ENCODE data around the gene TIPARP. TPM values are rescaled to one million over a fixed set of nuclear protein-coding genes. Genes with fewer than 3 reads are reported as not detected.

The TIPARP gene
- total RNA-seq, 1 experiment from 2014 or later = 116 TPM

GRCh38 chr3:156721687-156722618 lies 47.6 kb downstream of the TIPARP start:
- ChIA-PET POLR2A (ENCODE audit: low non-redundant PET) (interaction anchor here (0.6 kb wide), 1 partner anchor 54 kb away, joined by 3 read pairs; no protein-coding TSS in a partner anchor), CTCF (no interaction called here)
- H3K9me3 ChIP-seq (ENCODE audit: low read depth, low read length, poor library complexity, severe bottlenecking) = no peaks in the 10 kb centered on the region
- no TSS peak for BruUV-seq (replicated peaks)
- H3K4me3 ChIP-seq (ENCODE audit: low read depth, low read length, poor library complexity, severe bottlenecking) = no peak overlapping the region
- peak overlapping the region; percentile 15 for H3K27ac ChIP-seq (ENCODE audit: low read depth, low read length, poor library complexity, severe bottlenecking)
- no peak for DNase-seq (ENCODE audit: low spot score)
- intact Hi-C loops (cut with micrococcal nuclease; ENCODE audit: unreplicated experiment) = no loop called here
- TF ChIP-seq EZH2 (IDR thresholded peaks at IDR 0.05; ENCODE audit: borderline replicate concordance, low read depth, low read length, poor library complexity, severe bottlenecking) = no peak
- TF ChIP-seq, protein P1, sequence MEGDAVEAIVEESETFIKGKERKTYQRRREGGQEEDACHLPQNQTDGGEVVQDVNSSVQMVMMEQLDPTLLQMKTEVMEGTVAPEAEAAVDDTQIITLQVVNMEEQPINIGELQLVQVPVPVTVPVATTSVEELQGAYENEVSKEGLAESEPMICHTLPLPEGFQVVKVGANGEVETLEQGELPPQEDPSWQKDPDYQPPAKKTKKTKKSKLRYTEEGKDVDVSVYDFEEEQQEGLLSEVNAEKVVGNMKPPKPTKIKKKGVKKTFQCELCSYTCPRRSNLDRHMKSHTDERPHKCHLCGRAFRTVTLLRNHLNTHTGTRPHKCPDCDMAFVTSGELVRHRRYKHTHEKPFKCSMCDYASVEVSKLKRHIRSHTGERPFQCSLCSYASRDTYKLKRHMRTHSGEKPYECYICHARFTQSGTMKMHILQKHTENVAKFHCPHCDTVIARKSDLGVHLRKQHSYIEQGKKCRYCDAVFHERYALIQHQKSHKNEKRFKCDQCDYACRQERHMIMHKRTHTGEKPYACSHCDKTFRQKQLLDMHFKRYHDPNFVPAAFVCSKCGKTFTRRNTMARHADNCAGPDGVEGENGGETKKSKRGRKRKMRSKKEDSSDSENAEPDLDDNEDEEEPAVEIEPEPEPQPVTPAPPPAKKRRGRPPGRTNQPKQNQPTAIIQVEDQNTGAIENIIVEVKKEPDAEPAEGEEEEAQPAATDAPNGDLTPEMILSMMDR (conservative IDR thresholded peaks at IDR 0.05; ENCODE audit: low read depth, low read length) = no peak
- no peaks in the 10 kb centered on the region for H3K27me3 ChIP-seq (replicated peaks; ENCODE audit: insufficient read depth, low read depth, low read length, poor library complexity)
- H3K36me3 ChIP-seq (ENCODE audit: insufficient read depth, low read length, poor library complexity, severe bottlenecking) = peaks cover 7% of the 10 kb centered on the region
- peaks cover 30% of the 10 kb centered on the region for H3K4me1 ChIP-seq (ENCODE audit: insufficient read depth, low read length, poor library complexity, severe bottlenecking)

DNA sequence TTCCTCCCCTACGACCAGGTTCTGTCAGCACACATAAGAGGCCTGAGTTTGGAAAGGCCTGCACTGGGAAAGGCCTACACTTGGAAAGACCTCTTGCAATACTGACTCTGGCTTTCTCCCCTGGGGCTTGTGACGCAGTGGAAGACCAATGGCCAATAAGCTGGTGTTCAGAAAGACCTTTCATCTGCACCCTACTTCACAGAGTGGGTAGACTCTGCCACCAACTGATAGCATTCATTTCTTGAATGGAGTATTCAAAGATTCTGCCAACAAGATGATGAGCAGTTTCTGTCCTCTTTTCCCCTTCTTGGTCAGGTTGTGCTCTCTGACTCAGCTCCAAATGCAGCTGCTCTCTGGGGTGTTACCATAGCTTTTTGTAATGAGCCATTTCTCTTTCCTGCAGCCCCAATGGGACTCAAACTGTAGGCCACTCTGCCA lies 48.8 kb downstream of the TIPARP start:
- CTCF ChIA-PET = no interaction called here
- POLR2A ChIA-PET (ENCODE audit: low non-redundant PET) = interaction anchor here (0.6 kb wide), 1 partner anchor 55 kb away, joined by 3 read pairs; no protein-coding TSS in a partner anchor
- Histone ChIP-seq H3K4me1 (ENCODE audit: insufficient read depth, low read length, poor library complexity, severe bottlenecking) (peaks cover 27% of the 10 kb centered on the region), H3K9me3 (ENCODE audit: low read depth, low read length, poor library complexity, severe bottlenecking) (no peaks in the 10 kb centered on the region), H3K27ac (ENCODE audit: low read depth, low read length, poor library complexity, severe bottlenecking) (peak overlapping the region; percentile 15), H3K27me3 (replicated peaks; ENCODE audit: insufficient read depth, low read depth, low read length, poor library complexity) (no peaks in the 10 kb centered on the region), H3K36me3 (ENCODE audit: insufficient read depth, low read length, poor library complexity, severe bottlenecking) (peaks cover 6% of the 10 kb centered on the region), H3K4me3 (ENCODE audit: low read depth, low read length, poor library complexity, severe bottlenecking) (no peak overlapping the region)
- no TSS peak for BruUV-seq (replicated peaks)
- no peak for DNase-seq (ENCODE audit: low spot score)
- TF ChIP-seq EZH2 (IDR thresholded peaks at IDR 0.05; ENCODE audit: borderline replicate concordance, low read depth, low read length, poor library complexity, severe bottlenecking) = no peak
- TF ChIP-seq, protein P1 (conservative IDR thresholded peaks at IDR 0.05; ENCODE audit: low read depth, low read length) = no peak
- intact Hi-C loops (cut with micrococcal nuclease; ENCODE audit: unreplicated experiment) = no loop called here

DNA sequence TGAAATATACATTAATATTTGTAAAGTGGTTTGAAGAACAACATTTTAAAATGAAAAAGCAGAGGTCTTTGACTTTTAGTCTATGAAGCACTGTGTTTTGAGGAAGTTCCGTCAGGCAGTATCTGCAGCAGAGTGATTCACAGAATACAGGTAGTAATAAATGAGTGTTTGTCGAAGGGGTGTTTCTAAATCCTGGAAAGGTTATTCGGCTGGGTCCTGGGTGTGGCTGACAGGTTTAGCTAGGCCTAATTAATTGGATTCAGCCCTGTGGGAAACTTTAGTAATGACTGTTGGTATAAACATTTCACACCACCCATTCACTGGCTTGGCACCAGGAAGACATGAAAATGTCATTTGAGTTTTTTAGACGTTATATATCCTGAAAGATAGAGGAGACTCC lies 51.3 kb downstream of the TIPARP start:
- intact Hi-C loops (cut with micrococcal nuclease; ENCODE audit: unreplicated experiment) = no loop called here
- H3K4me1 ChIP-seq (ENCODE audit: insufficient read depth, low read length, poor library complexity, severe bottlenecking) = peaks cover 17% of the 10 kb centered on the region
- no peak for DNase-seq (ENCODE audit: low spot score)
- peaks cover 6% of the 10 kb centered on the region for H3K36me3 ChIP-seq (ENCODE audit: insufficient read depth, low read length, poor library complexity, severe bottlenecking)
- POLR2A ChIA-PET (ENCODE audit: low non-redundant PET) = no interaction called here
- no peak overlapping the region for H3K27ac ChIP-seq (ENCODE audit: low read depth, low read length, poor library complexity, severe bottlenecking)
- no peaks in the 10 kb centered on the region for H3K9me3 ChIP-seq (ENCODE audit: low read depth, low read length, poor library complexity, severe bottlenecking)
- no peak overlapping the region for H3K4me3 ChIP-seq (ENCODE audit: low read depth, low read length, poor library complexity, severe bottlenecking)
- no peak for TF ChIP-seq EZH2 (IDR thresholded peaks at IDR 0.05; ENCODE audit: borderline replicate concordance, low read depth, low read length, poor library complexity, severe bottlenecking)
- TF ChIP-seq, protein P1 (conservative IDR thresholded peaks at IDR 0.05; ENCODE audit: low read depth, low read length) = no peak
- no peaks in the 10 kb centered on the region for H3K27me3 ChIP-seq (replicated peaks; ENCODE audit: insufficient read depth, low read depth, low read length, poor library complexity)
- BruUV-seq (replicated peaks) = no TSS peak
- CTCF ChIA-PET = no interaction called here

Measured in A673 (cell line).